Stimulated activated CD4-positive, alpha-beta T cell treated with anti-CD3 and anti-CD28 coated beads, TNF-alpha, amount 100 ng/mL, for 24 hours (primary cell): Measurements from ENCODE around the gene EVL.

Experiments
- DNase-seq, 3 experiments: peaks; one replicate each; pipeline ENCODE4 v3.0.0-alpha.2; 2020; ENCODE audit warnings: low read depth in 3 of 3

EVL gene

DNA sequence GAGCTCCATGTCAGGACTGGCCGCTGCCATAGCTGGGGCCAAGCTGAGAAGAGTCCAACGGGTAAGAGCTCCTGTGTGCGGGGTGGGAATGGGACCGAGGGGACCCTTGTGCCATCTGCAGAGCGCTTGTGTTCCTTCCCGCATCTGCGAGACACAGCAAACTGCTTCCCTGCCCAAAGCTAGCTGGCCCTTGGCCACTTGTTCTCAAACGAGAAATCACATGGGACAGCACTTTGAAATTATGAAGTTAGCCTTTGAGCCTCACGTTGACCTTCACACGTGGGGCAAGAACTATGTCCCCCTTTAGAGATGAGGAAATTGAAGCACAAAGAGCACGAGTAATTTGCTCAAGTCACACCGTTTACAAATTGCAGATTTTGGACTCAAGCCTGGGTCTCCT, 63.5 kb downstream of the EVL start:
- DNase-seq = no peak

DNA sequence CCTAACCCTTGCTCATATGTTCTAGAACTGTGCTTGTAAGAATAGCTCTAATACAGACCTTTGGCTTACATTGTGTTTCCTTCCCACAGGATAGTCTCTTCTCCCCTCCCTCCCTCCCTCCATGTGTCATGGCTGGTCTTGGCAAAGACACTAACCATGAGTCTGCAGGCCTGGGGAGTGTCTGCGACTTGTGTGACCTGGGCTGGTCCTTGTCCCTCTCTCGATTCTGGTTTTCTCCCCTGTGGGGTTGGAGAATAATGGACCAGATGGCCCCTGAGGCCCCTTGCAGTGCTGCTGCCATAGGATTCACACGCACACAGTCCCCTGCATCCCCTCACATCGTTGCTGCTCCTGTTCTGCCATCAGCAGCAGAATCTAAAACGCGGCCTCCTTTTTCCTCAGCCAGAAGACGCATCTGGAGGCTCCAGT, 64.0 kb downstream of the EVL start:
- no peak for DNase-seq

- DNase-seq = no peak
Observed at GRCh38 chr14:100130521-100130920, 65.3 kb downstream of the EVL start.

GRCh38 chr14:100131181-100131580, 66.0 kb downstream of the EVL start:
- DNase-seq = no peak

GRCh38 chr14:100132161-100132902, 67.1 kb downstream of the EVL start:
- DNase-seq = no peak

- no peak for DNase-seq
Observed at GRCh38 chr14:100132903-100133510, 67.8 kb downstream of the EVL start.

DNA sequence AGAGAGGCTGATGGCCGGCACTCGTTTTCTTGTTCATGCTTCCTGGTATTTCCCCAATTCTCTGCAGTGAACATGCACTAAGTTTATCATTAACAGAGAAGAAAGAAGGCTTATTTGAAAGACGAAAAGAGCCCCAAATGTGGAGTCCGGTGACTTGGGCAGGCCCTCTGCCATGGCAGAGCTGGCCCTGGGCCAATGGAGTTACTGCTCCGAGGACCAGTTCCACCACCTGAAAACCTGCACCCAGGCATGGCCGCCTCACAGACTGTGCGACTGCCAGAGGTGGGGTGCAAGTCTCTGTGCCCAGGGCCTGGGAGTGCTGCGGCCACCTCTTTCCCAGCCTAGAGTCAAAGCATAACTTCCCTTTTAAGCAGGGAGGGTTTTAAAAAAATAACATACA, 69.4 kb downstream of the EVL start:
- DNase-seq = no peak

- no peak for DNase-seq
Observed at GRCh38 chr14:100135073-100135472, 69.9 kb downstream of the EVL start.

GRCh38 chr14:100135784-100136183, 70.6 kb downstream of the EVL start:
- no peak for DNase-seq

DNA sequence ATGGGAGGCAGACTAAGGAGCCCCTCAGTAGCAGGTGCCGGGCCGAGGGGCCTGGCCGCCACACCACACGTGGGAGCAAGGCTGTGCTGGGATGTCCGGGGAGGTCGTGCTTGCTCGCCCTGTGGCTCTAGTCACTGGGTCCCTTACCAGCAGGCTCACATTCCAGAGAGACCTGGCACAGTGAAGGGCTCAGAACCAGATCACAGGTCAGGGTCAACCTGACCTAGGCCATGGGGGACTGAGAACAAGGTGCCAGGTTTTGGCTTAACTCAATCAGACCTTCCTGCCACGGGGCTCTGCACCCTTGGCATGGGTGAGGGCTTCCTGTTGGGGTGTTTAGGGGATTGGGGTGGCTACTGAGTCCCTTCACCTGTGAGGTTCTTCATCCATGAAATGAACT, 72.0 kb downstream of the EVL start:
- DNase-seq = no peak

DNA sequence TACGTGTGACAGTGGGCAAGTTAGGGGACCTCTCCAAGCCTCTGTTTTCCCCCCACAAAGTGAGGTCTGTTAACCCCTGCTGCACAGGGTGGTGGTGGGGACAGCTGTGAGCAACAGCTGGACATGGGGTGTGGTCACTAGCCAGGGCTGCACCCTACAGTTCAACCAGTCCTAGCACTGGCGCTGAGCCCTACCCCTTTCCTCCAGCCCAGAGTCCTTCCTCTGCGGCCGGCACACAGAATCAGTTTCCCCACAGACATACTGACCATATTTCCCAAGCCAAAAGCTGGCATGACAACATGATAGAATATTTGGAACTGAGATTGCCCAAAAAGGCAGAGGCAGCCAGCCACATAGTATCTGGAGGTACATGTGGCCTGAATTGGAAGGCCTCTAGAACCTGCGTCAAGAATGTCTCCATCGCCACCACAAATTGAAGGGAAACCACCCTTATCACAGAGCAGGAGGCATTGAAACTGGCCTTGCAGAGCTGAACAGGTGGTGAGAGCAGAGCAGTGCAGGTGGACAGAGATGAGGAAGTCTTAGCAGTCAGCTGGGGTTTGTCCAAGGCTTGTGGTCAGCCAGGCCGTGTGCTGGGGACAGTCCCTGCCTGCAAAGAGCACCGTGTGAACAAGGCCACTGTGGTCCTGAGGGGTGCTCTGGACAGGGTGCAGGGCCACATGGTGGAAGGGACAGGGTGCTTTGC, 73.0 kb downstream of the EVL start:
- DNase-seq = no peak

DNA sequence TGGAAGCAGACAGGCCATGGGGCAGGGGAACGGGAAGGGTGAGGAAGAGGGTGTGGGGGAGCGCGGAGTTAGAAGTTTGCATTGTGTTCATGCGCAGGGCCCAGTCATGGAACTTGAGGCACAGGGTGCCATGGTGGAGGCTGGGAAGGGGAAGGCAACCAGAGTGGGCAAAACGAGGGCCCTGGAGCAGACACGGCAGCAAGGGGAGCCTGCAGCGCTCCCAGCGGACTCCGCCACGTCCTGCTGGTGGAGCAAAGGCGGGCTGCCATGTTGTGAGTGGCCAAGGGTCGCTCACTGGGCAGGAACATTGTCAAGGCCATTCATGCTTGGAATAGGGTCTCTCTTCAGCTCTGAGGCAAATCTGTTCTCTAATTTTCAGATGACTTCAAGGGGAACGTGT, 73.7 kb downstream of the EVL start:
- no peak for DNase-seq

DNA sequence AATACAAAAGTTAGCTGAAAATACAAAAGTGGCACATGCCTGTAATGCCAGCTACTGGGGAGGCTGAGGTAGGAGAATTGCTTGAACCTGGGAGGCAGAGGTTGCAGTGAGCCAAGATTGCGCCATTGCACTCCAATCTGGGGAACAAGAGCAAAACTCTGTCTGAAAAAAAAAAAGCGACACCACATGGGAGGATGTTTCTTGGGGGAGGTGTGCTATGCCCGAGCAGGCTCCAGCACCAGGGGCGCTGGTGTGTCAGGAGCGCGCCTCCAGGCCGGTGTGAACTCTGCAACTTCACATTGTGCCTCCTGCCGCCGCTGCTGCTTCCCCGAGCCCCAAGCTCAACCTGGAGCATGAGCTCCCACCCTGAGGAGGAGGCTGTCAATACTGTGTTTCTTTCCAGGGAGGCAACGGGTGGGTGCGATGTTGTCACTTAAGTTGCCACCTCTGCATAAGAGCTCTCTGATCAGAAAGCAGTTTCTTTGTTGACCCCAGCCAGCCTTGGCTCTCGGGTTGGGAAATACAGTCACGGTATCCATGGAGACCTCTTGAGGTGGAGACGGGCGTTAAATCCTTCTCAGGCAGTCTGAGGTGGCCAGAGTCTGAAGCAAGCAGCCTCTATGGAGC, 75.3 kb downstream of the EVL start:
- no peak for DNase-seq

GRCh38 chr14:100141098-100141497, 75.9 kb downstream of the EVL start:
- no peak for DNase-seq

- no peak for DNase-seq
Observed at GRCh38 chr14:100142073-100143040, 77.1 kb downstream of the EVL start.

- DNase-seq = no peak
Observed at GRCh38 chr14:100143523-100143922, 78.3 kb downstream of the EVL start.

DNA sequence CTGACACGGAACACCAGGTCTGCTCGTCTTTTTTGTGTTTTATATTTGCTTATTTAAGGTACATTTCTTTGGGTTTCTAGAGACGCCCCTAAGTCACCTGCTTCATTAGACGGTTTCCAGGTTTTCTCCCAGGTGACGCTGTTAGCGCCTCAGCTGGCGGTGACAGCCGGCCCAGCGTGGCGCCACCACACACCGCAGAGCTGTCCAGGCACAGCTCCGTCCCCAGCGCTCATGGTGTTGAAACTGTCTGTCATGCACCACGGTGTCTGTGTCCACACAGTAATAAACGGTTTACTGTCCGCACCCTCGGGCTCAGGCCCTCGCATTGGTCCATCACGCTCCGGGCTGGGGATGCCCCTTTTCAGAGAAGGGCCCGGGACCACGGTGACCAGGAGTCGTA, 78.7 kb downstream of the EVL start:
- DNase-seq = no peak

DNA sequence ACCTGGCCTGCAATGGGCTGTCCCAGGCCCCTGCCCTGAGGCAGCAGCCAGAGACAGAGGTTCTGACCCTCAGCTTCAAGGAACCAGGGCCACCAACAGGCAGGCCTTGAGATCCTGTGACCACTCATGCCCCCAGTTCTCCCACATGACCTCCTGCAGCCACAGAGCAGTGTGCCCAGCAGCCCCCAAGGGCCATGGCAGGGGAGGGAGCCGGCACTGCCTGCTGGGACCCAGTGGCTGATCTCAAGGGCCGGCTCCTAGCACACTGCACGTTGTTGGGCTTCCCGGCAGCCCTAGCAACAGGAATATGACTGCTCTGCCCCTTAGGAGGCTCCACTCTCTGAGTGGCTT, 79.4 kb downstream of the EVL start:
- DNase-seq = no peak

GRCh38 chr14:100144996-100145646, 79.9 kb downstream of the EVL start:
- DNase-seq = no peak

GRCh38 chr14:100145682-100146464, 80.7 kb downstream of the EVL start:
- no peak for DNase-seq
